GM19351 (cell line): ENCODE data around the gene NIPAL3.
"Not testable (repeated sequence)": the region's sequence is repeated elsewhere in the genome, so short reads cannot be mapped to it uniquely, and the experiment has no call there.

Experiments
- ATAC-seq: cut with Tn5 transposase; IDR thresholded peaks from one replicate; pipeline ENCODE4 v1.9.1; 2021; ENCODE audit warnings: mild to moderate bottlenecking, moderate library complexity; ENCODE audit not compliant: unreplicated experiment

NIPAL3 gene

GRCh38 chr1:24488159-24488558, 72.6 kb downstream of the NIPAL3 start:
- ATAC-seq, result not testable (repeated sequence)

GRCh38 chr1:24489674-24490073, 74.1 kb downstream of the NIPAL3 start:
- no peak for ATAC-seq

DNA sequence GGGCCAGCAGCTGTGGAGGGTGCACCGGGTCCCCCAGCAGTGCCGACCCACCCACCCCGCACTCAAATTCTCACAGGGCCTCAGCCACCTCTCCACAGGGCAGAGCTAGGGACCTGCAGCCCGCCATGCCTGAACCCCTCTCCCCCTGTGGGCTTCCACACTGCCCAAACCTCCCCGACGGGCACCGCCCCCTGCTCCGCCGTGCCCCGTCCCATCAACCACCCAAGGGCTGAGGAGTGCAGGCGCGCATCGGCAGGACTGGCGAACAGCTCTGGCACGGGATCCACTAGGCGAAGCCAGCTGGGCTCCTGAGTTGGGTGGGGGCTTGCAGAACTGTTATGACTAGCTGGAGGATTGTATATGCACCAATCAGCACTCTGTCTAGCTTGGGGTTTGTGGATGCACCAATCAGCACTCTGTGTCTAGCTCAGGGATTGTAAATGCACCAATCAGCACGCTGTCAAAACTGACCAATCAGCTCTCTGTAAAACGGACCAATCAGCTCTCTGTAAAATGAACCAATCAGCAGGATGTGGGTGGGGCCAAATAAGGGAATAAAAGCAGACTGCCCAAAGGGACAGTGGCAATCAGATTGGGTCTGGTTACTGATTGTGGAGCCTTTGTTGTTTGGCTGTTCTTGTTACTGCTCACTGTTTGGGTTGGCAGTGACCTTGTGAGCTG, 74.6 kb downstream of the NIPAL3 start:
- no peak for ATAC-seq

DNA sequence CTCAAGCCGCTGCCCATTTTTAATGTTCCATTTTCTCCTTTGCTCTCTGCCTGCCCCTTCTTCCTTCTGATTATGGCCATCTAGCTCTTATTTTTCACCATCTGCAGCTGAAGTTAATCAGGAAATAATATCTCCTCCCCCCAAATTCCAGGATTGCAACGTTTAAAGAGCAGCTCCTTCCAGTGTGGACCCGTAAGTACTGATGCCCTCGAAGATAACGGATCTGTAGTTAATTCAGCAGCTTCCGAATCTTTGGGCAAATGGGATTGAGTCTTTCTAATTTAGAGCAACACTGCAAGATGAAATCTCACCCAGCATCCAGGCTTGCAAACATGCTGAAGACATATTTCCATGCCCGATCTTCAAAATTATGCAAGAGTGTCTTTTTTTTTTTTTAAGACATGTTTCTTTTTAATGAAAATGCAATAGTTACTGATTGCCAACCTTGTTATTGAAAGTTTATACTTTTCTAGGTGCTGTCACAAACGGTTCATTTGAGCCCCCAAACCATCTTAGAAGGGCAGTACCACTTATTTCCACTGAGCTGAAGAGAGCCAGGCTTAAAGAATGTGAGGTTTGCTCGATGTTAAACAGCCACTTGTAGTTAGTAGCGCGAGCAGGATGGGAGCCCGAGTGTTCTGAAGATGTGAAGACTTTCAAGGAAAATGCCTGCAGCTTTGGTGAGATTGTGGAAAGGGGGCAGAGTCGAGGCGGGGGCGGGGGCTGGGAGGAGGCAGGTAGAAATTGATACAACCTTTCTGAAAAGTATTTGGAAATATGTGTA, 76.2 kb downstream of the NIPAL3 start:
- no peak for ATAC-seq

- not testable (repeated sequence) for ATAC-seq
Observed at GRCh38 chr1:24492935-24493334, 77.3 kb downstream of the NIPAL3 start.

DNA sequence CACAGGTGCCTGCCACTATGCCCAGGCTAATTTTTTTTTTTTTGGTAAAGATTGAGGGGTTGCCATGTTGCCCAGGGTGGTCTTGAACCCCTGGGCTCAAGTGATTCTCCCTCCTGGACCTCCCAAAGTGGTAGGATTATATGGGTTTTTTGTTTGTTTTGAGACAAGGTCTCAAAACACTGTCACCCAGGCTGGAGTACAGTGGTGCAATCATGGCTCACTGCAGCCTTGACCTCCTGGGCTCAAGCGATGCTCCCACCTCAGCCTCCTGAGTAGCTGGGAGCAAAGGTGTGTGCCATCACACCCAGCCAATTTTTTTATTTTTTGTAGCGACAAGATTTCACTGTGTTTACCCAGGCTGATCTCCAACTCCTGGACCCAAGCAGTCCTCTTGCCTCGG, 78.2 kb downstream of the NIPAL3 start:
- no peak for ATAC-seq

DNA sequence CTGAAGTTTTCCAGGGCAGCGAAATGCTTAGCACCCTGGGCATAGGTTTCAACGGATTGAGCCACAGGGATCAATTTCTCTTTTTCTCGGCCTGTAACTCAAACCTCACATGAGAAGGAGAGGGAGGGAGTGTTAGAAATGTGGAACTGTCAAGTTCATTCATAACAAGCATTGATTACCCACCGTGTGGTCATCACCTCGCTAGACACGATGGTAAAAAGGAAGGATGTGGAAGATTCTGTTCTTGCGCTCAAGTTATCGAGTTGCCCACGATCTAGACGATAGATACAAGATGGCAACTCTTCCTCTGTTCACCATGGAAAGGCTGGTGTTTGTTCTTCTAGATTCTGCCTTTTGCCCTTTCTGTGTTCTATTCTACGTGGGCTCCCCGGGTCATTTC, 83.0 kb downstream of the NIPAL3 start:
- ATAC-seq, result no peak

DNA sequence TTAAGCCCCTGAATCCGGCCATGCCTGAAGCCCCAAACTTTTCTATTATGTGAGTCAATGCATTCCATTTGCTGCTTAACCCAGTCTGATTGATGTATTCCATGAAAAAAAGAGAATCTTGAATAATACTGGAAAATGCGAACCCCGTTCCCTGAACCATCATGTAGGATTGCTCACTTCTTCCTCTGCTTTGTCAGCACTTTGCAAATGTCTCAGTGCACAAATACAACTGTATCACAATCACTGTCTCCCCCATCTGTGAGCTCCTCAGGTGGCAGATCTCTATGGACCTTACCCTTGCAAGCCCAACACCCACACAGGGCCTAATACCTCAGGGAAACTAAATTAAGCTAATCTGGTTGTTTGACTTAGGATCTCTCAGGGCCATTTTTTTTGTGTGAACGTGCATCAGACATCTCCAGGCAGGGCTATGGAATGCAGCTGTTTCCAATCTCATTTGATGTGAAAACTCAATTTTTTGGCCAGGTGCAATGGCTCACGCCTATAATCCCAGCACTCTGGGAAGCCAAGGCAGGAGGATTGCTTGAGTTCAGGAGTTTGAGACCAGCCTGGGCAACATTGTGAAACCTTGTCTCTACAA, 84.9 kb downstream of the NIPAL3 start:
- ATAC-seq, result no peak

- ATAC-seq, result no peak
Observed at GRCh38 chr1:24501371-24502064, 85.9 kb downstream of the NIPAL3 start.

DNA sequence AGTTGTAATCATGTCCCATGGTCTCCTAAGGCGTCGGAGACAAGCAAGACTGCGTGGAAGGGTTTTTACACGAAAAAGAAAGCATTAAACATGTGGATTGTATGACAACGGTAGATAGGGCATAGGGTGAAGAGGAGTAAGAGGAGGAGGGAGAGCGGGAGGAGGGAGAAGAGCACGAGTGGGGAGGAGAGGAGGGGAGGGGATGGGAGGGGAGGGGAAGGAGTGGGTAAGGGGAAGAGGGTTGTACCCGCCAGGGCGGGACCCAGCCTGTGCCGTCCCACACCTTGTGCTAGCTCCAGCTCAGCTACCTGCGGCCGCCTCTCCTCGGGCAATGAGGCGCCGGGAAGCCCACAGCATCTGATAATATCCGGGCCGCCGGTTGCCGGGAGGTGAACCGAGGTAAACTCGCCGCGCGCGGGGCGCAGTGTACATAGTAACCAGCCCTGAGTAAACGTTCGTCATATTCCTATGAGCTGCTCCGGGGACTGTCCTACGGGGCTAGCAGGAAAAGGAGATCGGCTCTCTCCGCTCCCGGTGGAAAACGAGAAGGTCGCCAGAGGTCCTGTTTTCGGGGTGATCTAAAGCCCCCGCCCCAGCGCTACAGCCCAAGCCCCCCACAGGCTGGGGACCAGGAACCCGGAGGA, 86.6 kb downstream of the NIPAL3 start:
- peak; percentile 39 for ATAC-seq

DNA sequence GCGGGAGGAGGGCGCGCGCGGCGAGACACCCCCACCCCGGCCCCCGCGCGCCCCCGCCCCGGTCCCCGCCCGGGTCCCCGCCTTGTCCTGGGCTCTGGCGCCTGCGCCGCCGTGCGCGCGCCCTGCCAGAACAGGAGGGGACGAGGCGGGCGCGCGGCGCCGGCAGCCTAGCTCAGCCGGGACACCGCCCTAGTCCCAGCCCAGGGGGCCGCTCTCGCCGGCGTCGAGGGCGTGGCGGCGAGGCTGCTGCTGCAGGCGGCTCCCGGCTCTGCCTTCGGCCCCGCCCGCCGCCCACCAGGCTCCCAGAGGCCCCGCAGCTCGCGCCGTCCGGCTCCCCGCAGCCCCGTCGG, 87.1 kb downstream of the NIPAL3 start, which contains the start of gene RCAN3:
Gene RCAN3, plus strand, starts transcription at position 128 of the 350 bp plus-strand sequence. CDS start 11,537 bp downstream, outside the sequence.
- peak; percentile 84 for ATAC-seq

- ATAC-seq, result no peak
Observed at GRCh38 chr1:24503059-24503751, 87.6 kb downstream of the NIPAL3 start.

GRCh38 chr1:24503870-24504523, 88.4 kb downstream of the NIPAL3 start:
- ATAC-seq, result no peak

DNA sequence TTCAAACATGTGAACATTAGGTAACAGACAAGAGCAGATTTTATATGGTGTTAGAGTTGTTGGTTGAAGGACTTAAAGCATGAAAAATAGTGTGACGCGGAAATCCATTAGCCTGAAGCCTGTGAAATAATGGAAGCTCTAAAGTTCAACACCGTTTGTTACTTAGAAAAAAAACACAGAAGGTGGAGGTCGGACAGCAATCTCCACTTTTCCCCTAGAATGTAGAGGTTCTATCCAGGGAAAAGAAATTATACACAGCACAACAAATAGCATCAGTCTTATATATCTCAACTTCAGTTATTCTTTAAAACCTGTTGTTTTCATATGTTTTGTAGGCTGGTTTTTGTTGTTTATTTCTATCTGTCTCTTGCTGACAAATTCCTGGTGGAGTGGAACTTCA, 89.0 kb downstream of the NIPAL3 start:
- ATAC-seq, result no peak

GRCh38 chr1:24505816-24506215, 90.2 kb downstream of the NIPAL3 start:
- no peak for ATAC-seq

DNA sequence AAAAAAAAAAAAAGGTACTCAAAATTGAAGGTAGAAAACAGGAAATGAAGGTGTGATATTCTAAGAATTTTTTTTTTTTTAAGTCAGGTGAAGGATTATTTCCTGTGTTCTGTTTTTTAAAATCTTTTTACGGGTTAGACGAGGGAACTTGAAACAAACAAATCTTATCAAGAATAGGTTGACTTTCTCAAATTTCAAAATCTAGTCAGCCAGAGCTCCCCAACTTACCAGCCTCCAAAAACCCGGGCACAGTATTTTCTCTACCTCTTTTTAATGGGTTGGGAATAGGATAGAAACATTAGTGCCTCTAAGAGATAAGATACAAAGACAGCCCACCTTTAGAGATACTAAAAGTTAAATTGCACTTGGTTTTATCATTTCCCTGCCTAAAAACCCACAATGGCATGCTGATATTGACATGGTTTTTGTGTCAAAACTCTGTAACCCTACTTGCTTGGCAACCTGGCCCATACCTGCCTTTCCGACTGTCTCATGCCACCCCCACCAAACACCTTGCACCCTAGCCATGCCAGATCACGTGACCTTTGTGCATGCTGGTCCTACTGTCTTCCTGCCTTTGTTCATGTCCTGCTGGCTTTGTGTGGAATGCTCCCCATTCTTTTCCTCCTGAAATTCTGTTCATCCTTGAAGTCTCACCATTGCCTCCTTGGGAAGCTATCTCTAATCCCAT, 91.2 kb downstream of the NIPAL3 start:
- ATAC-seq, result no peak

DNA sequence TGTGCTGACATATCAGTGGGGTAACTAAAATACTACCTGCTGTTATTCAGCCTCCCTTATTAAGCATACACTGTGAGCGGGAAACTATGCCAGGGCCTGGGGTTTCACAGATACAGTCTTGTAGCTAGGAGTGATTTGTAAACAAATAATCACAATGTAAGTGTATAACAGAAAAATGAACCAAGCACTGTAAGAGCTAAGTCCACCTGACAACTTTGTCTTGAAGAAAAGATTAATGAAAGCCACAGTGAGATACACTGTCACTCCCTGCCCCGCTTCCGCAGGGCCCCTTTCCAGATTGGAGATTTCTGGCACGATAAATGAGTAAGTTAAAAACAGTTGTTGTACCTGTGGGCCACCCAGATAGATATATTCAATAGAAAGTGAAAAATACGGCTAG, 91.8 kb downstream of the NIPAL3 start:
- no peak for ATAC-seq

- ATAC-seq, result no peak
Observed at GRCh38 chr1:24508911-24509310, 93.3 kb downstream of the NIPAL3 start.

DNA sequence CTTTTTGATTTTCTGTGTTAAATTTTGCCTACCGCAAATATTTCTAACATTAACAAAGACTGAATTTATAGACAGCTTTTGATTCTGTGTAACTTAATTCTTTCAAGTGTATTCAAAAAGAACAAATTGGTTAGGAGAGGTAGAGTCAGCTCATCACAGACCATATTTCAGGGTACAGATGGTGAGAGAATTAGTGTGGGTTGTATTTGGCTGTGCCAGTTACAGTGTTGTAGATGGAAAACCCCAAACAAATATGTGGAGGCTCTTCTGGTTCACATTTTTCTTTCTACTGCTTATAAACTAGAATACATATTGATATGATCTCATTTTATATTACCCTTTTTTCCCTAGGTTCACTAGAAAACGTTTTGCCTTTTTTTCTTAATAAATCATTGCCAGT, 98.1 kb downstream of the NIPAL3 start:
- no peak for ATAC-seq
